Measurements from ENCODE around the gene CLDN19. TPM values are rescaled to one million over a fixed set of nuclear protein-coding genes. Genes with fewer than 3 reads are reported as not detected.

CLDN19 gene
- total and polyA plus RNA-seq, 4 donors: 0.14 to 5.1 TPM; not detected in 2

Other genes with a start within 250 kb of the CLDN19 start
- 10 to 100 TPM in 1 of 2 donors, 1 to 10 TPM in 1; 7.9 to 14.9 TPM for gene PPIH, start 81.8 kb downstream of the CLDN19 start, total RNA-seq
- 10 to 100 TPM; 11.1 to 16.3 TPM for gene PPIH, start 81.8 kb downstream of the CLDN19 start, polyA plus RNA-seq
- gene YBX1, start 57.8 kb downstream of the CLDN19 start, total RNA-seq: 100 to 1,000 TPM; 164 to 530 TPM
- 100 to 1,000 TPM; 107 to 244 TPM for gene YBX1, start 57.8 kb downstream of the CLDN19 start, polyA plus RNA-seq
- 10 to 100 TPM; 24.5 to 28.0 TPM for gene P3H1, start 26.8 kb upstream of the CLDN19 start, total RNA-seq
- gene P3H1, start 26.8 kb upstream of the CLDN19 start, polyA plus RNA-seq: 10 to 100 TPM; 14.9 to 20.9 TPM
- 1 to 10 TPM; 2.6 to 4.4 TPM for gene C1orf50, start 27.0 kb upstream of the CLDN19 start, total RNA-seq
- 1 to 10 TPM; 2.7 to 5.8 TPM for gene C1orf50, start 27.0 kb upstream of the CLDN19 start, polyA plus RNA-seq
- gene TMEM269, start 44.8 kb upstream of the CLDN19 start, total RNA-seq: under 1 TPM; 0.05 to 0.08 TPM
- gene TMEM269, start 44.8 kb upstream of the CLDN19 start, polyA plus RNA-seq: not detected
- 10 to 100 TPM; 10.8 to 96.9 TPM for gene ERMAP, start 76.9 kb upstream of the CLDN19 start, total RNA-seq
- gene ERMAP, start 76.9 kb upstream of the CLDN19 start, polyA plus RNA-seq: 1 to 10 TPM; 3.9 to 7.2 TPM
- gene SVBP, start 77.2 kb upstream of the CLDN19 start, total RNA-seq: 10 to 100 TPM in 1 of 2 donors, 1 to 10 TPM in 1; 3.4 to 21.4 TPM
- gene SVBP, start 77.2 kb upstream of the CLDN19 start, polyA plus RNA-seq: 10 to 100 TPM in 1 of 2 donors, 1 to 10 TPM in 1; 8.5 to 21.8 TPM
- 1 to 10 TPM; 2.7 to 8.9 TPM for gene ZNF691, start 106.4 kb upstream of the CLDN19 start, total RNA-seq
- gene ZNF691, start 106.4 kb upstream of the CLDN19 start, polyA plus RNA-seq: 1 to 10 TPM; 5.1 to 5.9 TPM
- gene SLC2A1, start 218.6 kb upstream of the CLDN19 start, total RNA-seq: 100 to 1,000 TPM in 1 of 2 donors, 1 to 10 TPM in 1; 3.4 to 675 TPM
- 1 to 10 TPM; 1.1 to 2.5 TPM for gene SLC2A1, start 218.6 kb upstream of the CLDN19 start, polyA plus RNA-seq

Measured in liver (tissue), 4 donors.